Testis (tissue), 3 donors: ENCODE results near the gene AGBL1. TPM values are rescaled to one million over a fixed set of nuclear protein-coding genes. Genes with fewer than 3 reads are reported as not detected.

Source experiments
- DNase-seq: peaks from one replicate; pipeline ENCODE4 v3.0.0-alpha.2; 2019
- H3K27ac ChIP-seq, 2 donors: fragments of 200-600 bp; sonication (generic); one replicate each; pipeline ENCODE4 v1.5.1; 2019
- H3K27me3 ChIP-seq: fragments of 200-600 bp; sonication (generic); one replicate; pipeline ENCODE4 v1.5.1; 2019
- H3K36me3 ChIP-seq: fragments of 200-600 bp; sonication (generic); one replicate; pipeline ENCODE4 v1.5.1; 2017; ENCODE audit warnings: low read depth; ENCODE audit errors: missing control alignments
- H3K4me1 ChIP-seq: fragments of 200-600 bp; sonication (generic); one replicate; pipeline ENCODE4 v1.5.1; 2019
- H3K4me3 ChIP-seq, 2 donors: fragments of 200-600 bp; sonication (generic); one replicate each; pipeline ENCODE4 v1.5.1; 2017 to 2019
- H3K9me3 ChIP-seq: fragments of 200-600 bp; sonication (generic); one replicate; pipeline ENCODE4 v1.5.1; 2017
- CTCF ChIP-seq, 3 experiments: fragments of 450-650 bp in 2 of 3; fragments of 200-600 bp in 1 of 3; sonication (generic) in 1 of 3; IDR thresholded peaks; one replicate each; pipeline ENCODE4 v1.5.1; 2016 to 2019; ENCODE audit warnings: antibody characterized with exemption in 3 of 3, mild to moderate bottlenecking in 2 of 3, moderate library complexity in 1 of 3
- POLR2A ChIP-seq: fragments of 450-650 bp; IDR thresholded peaks from one replicate; pipeline ENCODE4 v1.6.1; 2017; ENCODE audit warnings: antibody characterized with exemption, mild to moderate bottlenecking, moderate library complexity
- WGBS, 2 donors: methylation state at CpG; one replicate each; pipeline ENCODE4 v1.1.5; 2018; 5-methylcytosine and 5-hydroxymethylcytosine counted together
- intact Hi-C: fragments of 100-400 bp; cut with DNase I; formaldehyde crosslinking; loops from one replicate; pipeline ENCODE4 v1.15.1; 2023; ENCODE audit warnings: low total_unique reads
- polyA plus RNA-seq: library from polyadenylated mRNA; stranded (reverse); fragments of 350-450 nt; fragmentation: Illumina TruSeq; extraction: RNeasy Lipid Tissue Mini Kit (QIAGEN cat#74804); gene quantifications from one replicate; pipeline ENCODE4 v1.2.3, GENCODE V29; 2014; ENCODE audit warnings: low read depth, low replicate concordance; ENCODE audit not compliant: insufficient read depth
- total RNA-seq, 2 donors: library from RNA; depleted of rRNA; stranded (reverse); fragments of >200 nt; gene quantifications; one replicate each; pipeline ENCODE4 v1.2.3, GENCODE V29; 2016

The AGBL1 gene
- total and polyA plus RNA-seq, 3 donors from 2014 or later = 0.37 to 0.94 (median 0.70) TPM

DNA sequence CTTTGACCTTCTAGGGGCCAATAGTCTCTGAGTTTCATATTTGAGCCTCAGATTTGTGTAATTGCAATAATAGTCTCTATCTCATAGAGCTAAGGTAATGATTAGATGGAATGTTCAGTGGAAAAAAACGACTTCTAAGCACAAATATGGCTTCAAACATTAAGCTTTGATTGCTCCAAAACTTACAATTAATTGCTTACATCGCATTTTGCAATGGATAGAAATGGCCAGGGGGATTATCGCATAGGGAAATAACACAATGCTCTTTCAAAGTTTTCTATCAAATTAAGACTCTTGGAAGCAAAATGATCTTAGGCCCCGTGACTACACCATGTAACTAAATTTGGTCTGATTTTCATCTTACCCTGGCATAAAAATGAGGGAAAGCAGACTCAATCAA, 888.6 kb downstream of the AGBL1 start:
- no peaks in the 10 kb centered on the region for H3K36me3 ChIP-seq
- H3K9me3 ChIP-seq = no peaks in the 10 kb centered on the region
- DNase-seq = no peak
- H3K27ac ChIP-seq = no peak overlapping the region
- WGBS, 2 donors = 76 to 82% methylated on average over 4 of the region's 4 CpGs
- H3K4me3 ChIP-seq = no peak overlapping the region
- H3K4me1 ChIP-seq = no peaks in the 10 kb centered on the region
- no peaks in the 10 kb centered on the region for H3K27me3 ChIP-seq
- no peak for TF ChIP-seq CTCF (IDR thresholded peaks at IDR 0.05)
- intact Hi-C loops = no loop called here

DNA sequence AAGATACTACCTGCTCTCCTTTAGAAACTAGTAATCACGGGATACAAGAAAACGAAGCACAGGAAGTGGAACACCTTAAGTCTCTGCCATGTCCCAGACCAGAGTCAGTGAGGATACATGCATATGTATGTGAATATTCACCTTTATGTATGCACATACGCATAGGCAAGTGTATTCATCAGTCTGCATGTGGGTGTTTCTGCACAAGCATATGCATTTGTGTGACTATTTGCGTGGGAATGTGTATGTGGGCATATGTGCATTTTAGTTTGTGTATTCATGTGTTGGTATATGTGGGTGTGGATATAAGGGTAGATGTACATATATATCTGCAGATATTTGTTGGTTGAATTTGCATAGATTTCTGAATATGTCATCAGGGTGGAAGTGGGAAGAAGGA, 889.7 kb downstream of the AGBL1 start:
- TF ChIP-seq CTCF (IDR thresholded peaks at IDR 0.05) (no peak), POLR2A (no peak)
- no peaks in the 10 kb centered on the region for H3K36me3 ChIP-seq
- no peak overlapping the region for H3K4me3 ChIP-seq
- no peak for DNase-seq
- H3K27me3 ChIP-seq = no peaks in the 10 kb centered on the region
- H3K27ac ChIP-seq = no peak overlapping the region
- H3K9me3 ChIP-seq = no peaks in the 10 kb centered on the region
- intact Hi-C loops = no loop called here
- WGBS, 2 donors = 89% methylated on average over 4 of the region's 4 CpGs
- H3K4me1 ChIP-seq = no peaks in the 10 kb centered on the region

DNA sequence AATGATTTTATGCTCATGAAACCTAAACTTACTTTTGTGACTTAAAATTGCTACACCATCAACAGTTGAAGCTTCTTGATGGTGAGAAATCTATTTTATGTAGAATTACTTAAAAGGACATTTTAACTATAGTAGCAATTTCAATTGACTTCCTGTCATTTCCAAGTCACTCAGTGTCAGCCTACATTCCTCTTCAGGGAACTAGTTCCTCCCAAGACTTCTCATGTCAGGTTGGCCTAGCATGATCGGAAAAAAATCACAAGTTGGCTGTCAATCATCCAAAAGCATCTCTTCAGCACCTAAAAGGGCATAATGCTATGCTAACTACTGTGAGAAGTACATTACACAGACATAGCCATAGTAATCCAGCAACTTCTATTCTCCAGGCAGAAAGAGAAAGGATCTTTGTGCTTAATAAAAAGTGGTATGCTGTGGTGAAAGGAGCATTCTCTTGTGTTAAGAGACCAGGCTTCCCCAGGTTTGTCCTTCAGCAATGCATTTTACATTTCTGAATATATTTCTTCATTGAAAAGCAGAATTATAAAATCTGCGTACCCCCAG, 893.7 kb downstream of the AGBL1 start:
- no peaks in the 10 kb centered on the region for H3K36me3 ChIP-seq
- no peak overlapping the region for H3K4me3 ChIP-seq
- no peak overlapping the region for H3K27ac ChIP-seq
- DNase-seq = no peak
- H3K9me3 ChIP-seq = no peaks in the 10 kb centered on the region
- TF ChIP-seq CTCF (IDR thresholded peaks at IDR 0.05) (no peak), POLR2A (no peak)
- H3K27me3 ChIP-seq = no peaks in the 10 kb centered on the region
- H3K4me1 ChIP-seq = no peaks in the 10 kb centered on the region
- intact Hi-C loops = no loop called here
- 72 to 98% methylated on average over 2 of the region's 2 CpGs for WGBS, 2 donors

- H3K27me3 ChIP-seq = no peaks in the 10 kb centered on the region
- 75 to 79% methylated on average over 4 of the region's 4 CpGs for WGBS, 2 donors
- no peak overlapping the region for H3K4me3 ChIP-seq
- intact Hi-C loops = no loop called here
- H3K9me3 ChIP-seq = no peaks in the 10 kb centered on the region
- TF ChIP-seq CTCF (IDR thresholded peaks at IDR 0.05) = no peak
- TF ChIP-seq POLR2A = no peak
- DNase-seq = no peak
- H3K4me1 ChIP-seq = no peaks in the 10 kb centered on the region
- no peak overlapping the region for H3K27ac ChIP-seq
- H3K36me3 ChIP-seq = no peaks in the 10 kb centered on the region
These were observed 908.4 kb downstream of the AGBL1 start for GRCh38 chr15:86988033-86988432.

- TF ChIP-seq POLR2A (no peak), CTCF (IDR thresholded peaks at IDR 0.05) (no peak)
- H3K27ac ChIP-seq = no peak overlapping the region
- WGBS, 2 donors = 50 to 83% methylated on average over 1 to 2 of the region's 2 CpGs
- H3K4me1 ChIP-seq = no peaks in the 10 kb centered on the region
- no peak overlapping the region for H3K4me3 ChIP-seq
- no peaks in the 10 kb centered on the region for H3K27me3 ChIP-seq
- no peaks in the 10 kb centered on the region for H3K9me3 ChIP-seq
- no peaks in the 10 kb centered on the region for H3K36me3 ChIP-seq
- no peak for DNase-seq
- intact Hi-C loops = no loop called here
These were observed 942.1 kb downstream of the AGBL1 start for GRCh38 chr15:87021751-87022150.
